Stimulated activated naive CD4-positive, alpha-beta T cell treated with Interleukin-2 at 50 U/mL for 16 hours (primary cell): ENCODE data around the gene DDX11.
"Not testable (repeated sequence)": the region's sequence is repeated elsewhere in the genome, so short reads cannot be mapped to it uniquely, and the experiment has no call there.

Experiments
- DNase-seq: peaks from one replicate; lab custom pipeline; 2025; lab: John Stamatoyannopoulos, UW

The DDX11 gene

GRCh38 chr12:31124158-31124557 is 50.5 kb downstream of the DDX11 start:
- not testable (repeated sequence) for DNase-seq

GRCh38 chr12:31125171-31125570 is 51.5 kb downstream of the DDX11 start:
- DNase-seq = not testable (repeated sequence)

- not testable (repeated sequence) for DNase-seq
These were observed 53.7 kb downstream of the DDX11 start for GRCh38 chr12:31127209-31127848.

GRCh38 chr12:31136581-31136980 is 62.9 kb downstream of the DDX11 start:
- not testable (repeated sequence) for DNase-seq

- DNase-seq = not testable (repeated sequence)
These were observed 71.1 kb downstream of the DDX11 start for GRCh38 chr12:31144768-31145167.

GRCh38 chr12:31145296-31145695 is 71.6 kb downstream of the DDX11 start:
- not testable (repeated sequence) for DNase-seq

- not testable (repeated sequence) for DNase-seq
These were observed 73.8 kb downstream of the DDX11 start for GRCh38 chr12:31147415-31147814.

- DNase-seq = not testable (repeated sequence)
These were observed 77.1 kb downstream of the DDX11 start for GRCh38 chr12:31150766-31151165.
